GM06990 (cell line): ENCODE data around the gene EHBP1L1.

Experiments used
- DNase-seq: peaks from one replicate; pipeline ENCODE4 v3.0.0-alpha.2; 2011; ENCODE audit not compliant: insufficient read length; ENCODE audit errors: extremely low read depth
- H3K27me3 ChIP-seq: replicated peaks from 2 replicates; pipeline ENCODE4 v1.6.0; 2011; ENCODE audit warnings: low read length; ENCODE audit not compliant: control insufficient read depth, insufficient read depth
- H3K36me3 ChIP-seq: 2 replicates; pipeline ENCODE4 v1.5.1; 2011; ENCODE audit warnings: low read length; ENCODE audit not compliant: control insufficient read depth, insufficient read depth
- H3K4me3 ChIP-seq: replicated peaks from 2 replicates; pipeline ENCODE4 v1.5.1; 2011; ENCODE audit warnings: low read depth, mild to moderate bottlenecking, control low read depth, low read length
- TF ChIP-seq, protein P1 (sequence below): IDR thresholded peaks from 2 replicates; pipeline ENCODE4 v1.5.1; 2011; ENCODE audit warnings: low read length, control low read depth, mild to moderate bottlenecking, inconsistent platforms; ENCODE audit not compliant: insufficient read depth, poor library complexity, severe bottlenecking

The EHBP1L1 gene

DNA sequence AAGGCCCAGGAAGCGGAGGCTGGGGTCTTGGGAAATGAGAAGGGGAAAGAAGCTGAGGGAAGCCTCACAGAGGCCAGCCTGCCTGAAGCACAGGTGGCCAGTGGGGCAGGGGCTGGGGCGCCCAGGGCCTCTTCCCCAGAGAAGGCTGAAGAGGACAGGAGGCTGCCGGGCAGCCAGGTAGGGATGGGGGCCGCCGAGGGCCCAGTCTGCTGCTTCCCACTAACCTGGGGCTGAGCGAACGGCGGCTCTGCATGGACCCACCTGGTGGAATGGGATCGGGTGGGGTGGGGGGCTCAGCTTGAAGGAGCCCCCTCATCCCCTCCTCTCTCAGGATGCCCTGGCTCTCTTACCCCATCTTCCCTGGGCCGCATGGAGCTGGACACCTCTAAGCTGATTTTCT lies 7.7 kb downstream of the EHBP1L1 start:
- no peak for DNase-seq
- Histone ChIP-seq H3K36me3 (peaks cover 45% of the 10 kb centered on the region), H3K4me3 (no peak overlapping the region), H3K27me3 (no peaks in the 10 kb centered on the region)
- TF ChIP-seq, protein P1, sequence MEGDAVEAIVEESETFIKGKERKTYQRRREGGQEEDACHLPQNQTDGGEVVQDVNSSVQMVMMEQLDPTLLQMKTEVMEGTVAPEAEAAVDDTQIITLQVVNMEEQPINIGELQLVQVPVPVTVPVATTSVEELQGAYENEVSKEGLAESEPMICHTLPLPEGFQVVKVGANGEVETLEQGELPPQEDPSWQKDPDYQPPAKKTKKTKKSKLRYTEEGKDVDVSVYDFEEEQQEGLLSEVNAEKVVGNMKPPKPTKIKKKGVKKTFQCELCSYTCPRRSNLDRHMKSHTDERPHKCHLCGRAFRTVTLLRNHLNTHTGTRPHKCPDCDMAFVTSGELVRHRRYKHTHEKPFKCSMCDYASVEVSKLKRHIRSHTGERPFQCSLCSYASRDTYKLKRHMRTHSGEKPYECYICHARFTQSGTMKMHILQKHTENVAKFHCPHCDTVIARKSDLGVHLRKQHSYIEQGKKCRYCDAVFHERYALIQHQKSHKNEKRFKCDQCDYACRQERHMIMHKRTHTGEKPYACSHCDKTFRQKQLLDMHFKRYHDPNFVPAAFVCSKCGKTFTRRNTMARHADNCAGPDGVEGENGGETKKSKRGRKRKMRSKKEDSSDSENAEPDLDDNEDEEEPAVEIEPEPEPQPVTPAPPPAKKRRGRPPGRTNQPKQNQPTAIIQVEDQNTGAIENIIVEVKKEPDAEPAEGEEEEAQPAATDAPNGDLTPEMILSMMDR = no peak

DNA sequence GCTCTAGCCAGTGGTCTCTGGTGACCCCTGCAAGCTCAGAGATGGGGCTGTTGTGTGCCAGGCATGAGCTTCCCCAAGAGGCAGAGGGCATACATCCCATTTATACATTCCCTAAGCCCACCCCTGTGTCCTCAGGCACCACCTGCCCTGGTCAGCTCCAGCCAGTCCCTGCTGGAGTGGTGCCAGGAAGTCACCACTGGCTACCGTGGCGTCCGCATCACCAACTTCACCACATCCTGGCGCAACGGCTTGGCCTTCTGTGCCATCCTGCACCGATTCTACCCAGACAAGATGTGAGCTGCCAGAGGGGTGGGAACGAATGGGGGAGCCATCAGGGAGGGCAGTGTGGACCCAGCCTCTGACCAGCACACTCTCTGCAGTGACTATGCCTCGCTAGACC lies 8.3 kb downstream of the EHBP1L1 start:
- peaks cover 45% of the 10 kb centered on the region for H3K36me3 ChIP-seq
- H3K27me3 ChIP-seq = no peaks in the 10 kb centered on the region
- no peak for DNase-seq
- no peak overlapping the region for H3K4me3 ChIP-seq
- TF ChIP-seq, protein P1 = no peak

DNA sequence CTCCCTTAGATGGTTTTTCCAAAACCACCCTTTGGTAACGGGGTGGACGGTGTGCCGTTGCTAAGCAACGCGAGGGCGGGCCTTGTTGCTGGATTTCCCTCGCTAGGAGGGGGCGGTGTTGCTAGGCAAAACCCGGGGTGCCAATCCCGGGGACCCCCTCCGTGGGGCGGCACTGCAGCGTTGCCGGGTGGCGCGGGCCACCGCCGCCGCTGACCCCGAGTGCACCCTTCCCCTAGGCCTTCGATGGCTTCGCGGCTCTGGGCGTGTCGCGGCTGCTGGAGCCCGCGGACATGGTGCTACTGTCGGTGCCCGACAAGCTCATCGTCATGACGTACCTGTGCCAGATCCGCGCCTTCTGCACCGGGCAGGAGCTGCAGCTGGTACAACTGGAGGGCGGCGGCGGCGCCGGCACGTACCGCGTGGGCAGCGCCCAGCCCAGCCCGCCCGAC lies 8.9 kb downstream of the EHBP1L1 start:
- Histone ChIP-seq H3K36me3 (peaks cover 39% of the 10 kb centered on the region), H3K27me3 (no peaks in the 10 kb centered on the region), H3K4me3 (no peak overlapping the region)
- TF ChIP-seq, protein P1 = no peak
- no peak for DNase-seq

DNA sequence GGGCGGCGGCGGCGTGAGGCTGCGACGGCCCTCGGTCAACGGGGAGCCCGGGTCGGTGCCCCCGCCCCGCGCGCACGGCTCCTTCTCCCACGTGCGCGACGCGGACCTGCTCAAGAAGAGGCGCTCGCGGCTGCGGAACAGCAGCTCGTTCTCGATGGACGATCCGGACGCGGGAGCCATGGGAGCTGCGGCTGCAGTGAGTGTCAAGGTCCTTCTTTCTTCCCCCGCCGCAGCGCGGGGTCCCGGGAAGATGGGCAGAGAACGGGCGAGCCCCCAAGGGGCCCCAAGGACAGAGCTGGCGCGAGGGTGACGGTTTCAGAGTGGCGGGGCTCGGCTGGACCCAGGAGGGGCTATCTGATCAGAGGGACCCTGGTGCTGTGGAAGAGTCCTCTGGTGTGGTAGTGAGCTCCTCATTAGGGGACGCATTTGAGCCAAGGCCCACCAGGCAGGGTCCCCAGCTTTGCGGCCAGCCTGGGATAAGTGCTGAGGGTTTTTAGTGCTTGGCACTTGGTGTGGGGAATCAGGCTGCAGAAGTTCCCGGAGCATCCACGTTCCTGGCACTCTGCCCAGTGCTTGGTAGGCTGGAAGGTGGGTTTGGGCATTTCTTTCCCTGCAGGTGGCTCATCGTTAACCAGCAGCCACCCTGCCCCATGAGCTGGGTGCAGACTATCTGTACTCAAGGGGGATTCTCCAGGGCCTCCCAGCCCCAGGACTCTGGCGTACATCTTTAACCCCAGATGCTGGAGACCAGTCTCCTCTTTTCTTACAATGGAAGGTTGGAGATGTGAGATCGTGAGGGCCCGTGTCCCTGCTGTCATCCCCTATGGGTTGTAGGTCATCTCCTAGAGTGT lies 9.8 kb downstream of the EHBP1L1 start:
- DNase-seq = no peak
- peaks cover 38% of the 10 kb centered on the region for H3K36me3 ChIP-seq
- H3K27me3 ChIP-seq = no peaks in the 10 kb centered on the region
- TF ChIP-seq, protein P1 = no peak
- H3K4me3 ChIP-seq = no peak overlapping the region

DNA sequence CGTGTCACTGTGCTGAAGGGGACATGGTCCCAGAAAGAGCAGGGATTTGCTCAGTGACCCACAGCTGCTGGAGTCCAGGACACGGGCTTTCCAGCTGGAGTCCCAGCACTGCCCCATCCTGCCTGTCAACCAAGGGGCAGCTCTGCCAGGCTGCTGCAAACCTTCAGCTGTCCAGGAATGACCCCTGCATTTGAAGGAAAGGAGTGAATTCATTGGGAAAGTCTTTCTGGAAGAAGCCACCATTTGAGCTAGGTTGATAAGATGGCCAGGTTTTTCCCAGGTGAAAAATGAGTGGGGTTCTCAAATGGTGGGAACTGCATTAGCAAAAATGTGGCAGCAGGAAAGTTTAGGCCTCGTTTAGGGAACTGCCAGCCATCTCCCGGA lies 10.4 kb downstream of the EHBP1L1 start:
- no peak for DNase-seq
- TF ChIP-seq, protein P1 = no peak
- H3K4me3 ChIP-seq = no peak overlapping the region
- no peaks in the 10 kb centered on the region for H3K27me3 ChIP-seq
- H3K36me3 ChIP-seq = peaks cover 32% of the 10 kb centered on the region
